ENCODE measurements around the gene ZAP70. TPM values are rescaled to one million over a fixed set of nuclear protein-coding genes. Genes with fewer than 3 reads are reported as not detected.
A peak's percentile ranks its signal among the peaks of the same experiment; 100 is the strongest.

Gene ZAP70
- total RNA-seq, 1 experiment from 2014 or later: 0.71 TPM

- in situ Hi-C loops (cut with HindIII; ENCODE audit: low pct_unique_long_range_greater_than_20kb, low sequenced_read_pairs): no loop called here
- DNase-seq (ENCODE audit: low read depth): no peak
Observed at GRCh38 chr2:97739893-97740245, 26.5 kb downstream of the ZAP70 start.

GRCh38 chr2:97740590-97741182 lies 27.3 kb downstream of the ZAP70 start:
- in situ Hi-C loops (cut with HindIII; ENCODE audit: low pct_unique_long_range_greater_than_20kb, low sequenced_read_pairs): no loop called here
- DNase-seq (ENCODE audit: low read depth): peak; percentile 16

- DNase-seq (ENCODE audit: low read depth): no peak
- in situ Hi-C loops (cut with HindIII; ENCODE audit: low pct_unique_long_range_greater_than_20kb, low sequenced_read_pairs): no loop called here
Observed at GRCh38 chr2:97741251-97741650, 27.9 kb downstream of the ZAP70 start.

- in situ Hi-C loops (cut with HindIII; ENCODE audit: low pct_unique_long_range_greater_than_20kb, low sequenced_read_pairs): no loop called here
- DNase-seq (ENCODE audit: low read depth): no peak
Observed at GRCh38 chr2:97741686-97742085, 28.3 kb downstream of the ZAP70 start.

- in situ Hi-C loops (cut with HindIII; ENCODE audit: low pct_unique_long_range_greater_than_20kb, low sequenced_read_pairs): no loop called here
Observed at GRCh38 chr2:97742381-97742847, 29.0 kb downstream of the ZAP70 start.

GRCh38 chr2:97743913-97744312 lies 30.5 kb downstream of the ZAP70 start:
- no peak for DNase-seq (ENCODE audit: low read depth)
- in situ Hi-C loops (cut with HindIII; ENCODE audit: low pct_unique_long_range_greater_than_20kb, low sequenced_read_pairs): no loop called here

More at GRCh38 chr2:97742381-97742847, 29.0 kb downstream of the ZAP70 start:
- DNase-seq (ENCODE audit: low read depth): no peak

- in situ Hi-C loops (cut with HindIII; ENCODE audit: low pct_unique_long_range_greater_than_20kb, low sequenced_read_pairs): no loop called here
Observed at GRCh38 chr2:97745474-97746174, 32.2 kb downstream of the ZAP70 start.

GRCh38 chr2:97747285-97747684 lies 33.9 kb downstream of the ZAP70 start:
- DNase-seq (ENCODE audit: low read depth): no peak
- in situ Hi-C loops (cut with HindIII; ENCODE audit: low pct_unique_long_range_greater_than_20kb, low sequenced_read_pairs): no loop called here

More at GRCh38 chr2:97745474-97746174, 32.2 kb downstream of the ZAP70 start:
- DNase-seq (ENCODE audit: low read depth): peak; percentile 78

GRCh38 chr2:97747716-97748115 lies 34.3 kb downstream of the ZAP70 start:
- in situ Hi-C loops (cut with HindIII; ENCODE audit: low pct_unique_long_range_greater_than_20kb, low sequenced_read_pairs): no loop called here
- no peak for DNase-seq (ENCODE audit: low read depth)

- DNase-seq (ENCODE audit: low read depth): no peak
- in situ Hi-C loops (cut with HindIII; ENCODE audit: low pct_unique_long_range_greater_than_20kb, low sequenced_read_pairs): no loop called here
Observed at GRCh38 chr2:97749581-97749980, 36.2 kb downstream of the ZAP70 start.

- in situ Hi-C loops (cut with HindIII; ENCODE audit: low pct_unique_long_range_greater_than_20kb, low sequenced_read_pairs): no loop called here
- DNase-seq (ENCODE audit: low read depth): no peak
Observed at GRCh38 chr2:97750017-97750416, 36.6 kb downstream of the ZAP70 start.

- DNase-seq (ENCODE audit: low read depth): peak; percentile 47
- in situ Hi-C loops (cut with HindIII; ENCODE audit: low pct_unique_long_range_greater_than_20kb, low sequenced_read_pairs): no loop called here
Observed at GRCh38 chr2:97751752-97752151, 38.4 kb downstream of the ZAP70 start.

GRCh38 chr2:97752342-97753334 lies 39.3 kb downstream of the ZAP70 start:
- DNase-seq (ENCODE audit: low read depth): no peak

GRCh38 chr2:97754690-97755346 lies 41.4 kb downstream of the ZAP70 start:
- no peak for DNase-seq (ENCODE audit: low read depth)
- in situ Hi-C loops (cut with HindIII; ENCODE audit: low pct_unique_long_range_greater_than_20kb, low sequenced_read_pairs): no loop called here

More at GRCh38 chr2:97752342-97753334, 39.3 kb downstream of the ZAP70 start:
- in situ Hi-C loops (cut with HindIII; ENCODE audit: low pct_unique_long_range_greater_than_20kb, low sequenced_read_pairs): no loop called here

- no peak for DNase-seq (ENCODE audit: low read depth)
- in situ Hi-C loops (cut with HindIII; ENCODE audit: low pct_unique_long_range_greater_than_20kb, low sequenced_read_pairs): no loop called here
Observed at GRCh38 chr2:97755491-97755890, 42.1 kb downstream of the ZAP70 start.

- in situ Hi-C loops (cut with HindIII; ENCODE audit: low pct_unique_long_range_greater_than_20kb, low sequenced_read_pairs): no loop called here
- no peak for DNase-seq (ENCODE audit: low read depth)
Observed at GRCh38 chr2:97757062-97757461, 43.7 kb downstream of the ZAP70 start.

- in situ Hi-C loops (cut with HindIII; ENCODE audit: low pct_unique_long_range_greater_than_20kb, low sequenced_read_pairs): no loop called here
- DNase-seq (ENCODE audit: low read depth): no peak
Observed at GRCh38 chr2:97758131-97758705, 44.8 kb downstream of the ZAP70 start.

All from Caki2 (cell line).